H9 (cell line): ENCODE data around the gene TECPR2. TPM values are rescaled to one million over a fixed set of nuclear protein-coding genes. Genes with fewer than 3 reads are reported as not detected.

Experiments
- DNase-seq: peaks from one replicate; pipeline ENCODE4 v3.0.0-alpha.2; 2017
- H2AFZ ChIP-seq: one replicate; pipeline ENCODE4 v1.6.1; 2013; ENCODE audit warnings: mild to moderate bottlenecking, low read length, control low read depth, moderate library complexity
- H2AK5ac ChIP-seq: 2 replicates; pipeline ENCODE4 v1.6.1; 2013; ENCODE audit warnings: low read length, control low read depth, mixed read lengths; ENCODE audit not compliant: insufficient read length
- H2BK120ac ChIP-seq: one replicate; pipeline ENCODE4 v1.6.1; 2013; ENCODE audit warnings: low read depth, mild to moderate bottlenecking, low read length, control low read depth, inconsistent platforms; ENCODE audit not compliant: poor library complexity, severe bottlenecking
- H2BK12ac ChIP-seq: 2 replicates; pipeline ENCODE4 v1.6.1; 2013; ENCODE audit warnings: low read length, control low read depth, mixed read lengths, low read depth; ENCODE audit not compliant: insufficient read length
- H2BK15ac ChIP-seq: 2 replicates; pipeline ENCODE4 v1.6.1; 2013; ENCODE audit warnings: low read depth, low read length, control low read depth
- H2BK20ac ChIP-seq: one replicate; pipeline ENCODE4 v1.6.1; 2013; ENCODE audit warnings: low read depth, mild to moderate bottlenecking, low read length, control low read depth, inconsistent platforms; ENCODE audit not compliant: poor library complexity, severe bottlenecking
- H2BK5ac ChIP-seq: 2 replicates; pipeline ENCODE4 v1.6.1; 2013; ENCODE audit warnings: low read length, control low read depth, mixed read lengths; ENCODE audit not compliant: insufficient read length
- H3K14ac ChIP-seq: 2 replicates; pipeline ENCODE4 v1.6.1; 2013; ENCODE audit warnings: low read length, control low read depth; ENCODE audit not compliant: insufficient read depth
- H3K18ac ChIP-seq: 2 replicates; pipeline ENCODE4 v1.6.1; 2013; ENCODE audit warnings: low read depth, mild to moderate bottlenecking, mixed read lengths, low read length, control low read depth; ENCODE audit not compliant: insufficient read length
- H3K23ac ChIP-seq: 2 replicates; pipeline ENCODE4 v1.6.1; 2013; ENCODE audit warnings: low read length, control low read depth, mixed read lengths, low read depth; ENCODE audit not compliant: insufficient read length
- H3K23me2 ChIP-seq: 2 replicates; pipeline ENCODE4 v1.6.1; 2013; ENCODE audit warnings: low read depth, mild to moderate bottlenecking, mixed read lengths, low read length, control low read depth; ENCODE audit not compliant: insufficient read length, poor library complexity, severe bottlenecking
- H3K27ac ChIP-seq: 2 replicates; pipeline ENCODE4 v1.5.1; 2013; ENCODE audit warnings: low read length, control low read depth, mixed read lengths, low read depth; ENCODE audit not compliant: insufficient read length
- H3K27me3 ChIP-seq: 2 replicates; pipeline ENCODE4 v1.6.1; 2013; ENCODE audit warnings: low read length, control low read depth, inconsistent platforms; ENCODE audit not compliant: insufficient read depth
- H3K4ac ChIP-seq: 2 replicates; pipeline ENCODE4 v1.6.1; 2013; ENCODE audit warnings: low read depth, mild to moderate bottlenecking, control low read depth, inconsistent platforms, low read length, moderate library complexity
- H3K4me1 ChIP-seq: 2 replicates; pipeline ENCODE4 v1.6.1; 2013; ENCODE audit warnings: low read length, control low read depth, inconsistent platforms; ENCODE audit not compliant: insufficient read depth
- H3K4me2 ChIP-seq: 2 replicates; pipeline ENCODE4 v1.6.1; 2013; ENCODE audit warnings: low read length, control low read depth, mixed read lengths; ENCODE audit not compliant: insufficient read length, insufficient read depth
- H3K56ac ChIP-seq: 2 replicates; pipeline ENCODE4 v1.6.1; 2013; ENCODE audit warnings: low read depth, mild to moderate bottlenecking, mixed read lengths, low read length, control low read depth; ENCODE audit not compliant: insufficient read length
- H3K79me1 ChIP-seq: 2 replicates; pipeline ENCODE4 v1.6.1; 2013; ENCODE audit warnings: low read depth, mild to moderate bottlenecking, moderate library complexity, low read length, control low read depth, inconsistent platforms; ENCODE audit not compliant: insufficient read depth, poor library complexity, severe bottlenecking
- H3K79me2 ChIP-seq: 2 replicates; pipeline ENCODE4 v1.6.1; 2013; ENCODE audit warnings: low read length, control low read depth, inconsistent platforms; ENCODE audit not compliant: insufficient read depth
- H3K9ac ChIP-seq: 2 replicates; pipeline ENCODE4 v1.6.1; 2013; ENCODE audit warnings: low read length, control low read depth, mixed read lengths; ENCODE audit not compliant: insufficient read length; ENCODE audit errors: extremely low read depth
- H3K9me3 ChIP-seq: one replicate; pipeline ENCODE4 v1.6.1; 2013; ENCODE audit warnings: low read depth, low read length, inconsistent platforms; ENCODE audit not compliant: control insufficient read depth
- H3T11ph ChIP-seq: one replicate; pipeline ENCODE4 v1.6.1; 2013; ENCODE audit warnings: mild to moderate bottlenecking, low read length, control low read depth, inconsistent platforms
- H4K20me1 ChIP-seq: one replicate; pipeline ENCODE4 v1.6.1; 2013; ENCODE audit not compliant: control insufficient read depth, insufficient read length, insufficient read depth
- H4K5ac ChIP-seq: 2 replicates; pipeline ENCODE4 v1.6.1; 2013; ENCODE audit warnings: low read depth, mild to moderate bottlenecking, mixed read lengths, low read length, control low read depth; ENCODE audit not compliant: insufficient read length
- H4K8ac ChIP-seq: replicated peaks from 2 replicates; pipeline ENCODE4 v1.6.1; 2013; ENCODE audit warnings: low read length, control low read depth, mixed read lengths, low read depth; ENCODE audit not compliant: insufficient read length
- H4K91ac ChIP-seq: 2 replicates; pipeline ENCODE4 v1.6.1; 2013; ENCODE audit warnings: low read depth, mild to moderate bottlenecking, moderate library complexity, mixed read lengths, low read length, control low read depth; ENCODE audit not compliant: insufficient read length
- H3K27ac Mint-ChIP-seq, 3 experiments: 2 replicates in 2 of 3; 3 replicates in 1 of 3; pipeline ENCODE4 v1.8.0; 2020 to 2021; ENCODE audit warnings: mixed read lengths in 3 of 3, mild to moderate bottlenecking in 1 of 3, moderate library complexity in 1 of 3
- H3K27me3 Mint-ChIP-seq: 2 replicates; pipeline ENCODE4 v1.8.0; 2021; ENCODE audit warnings: low read depth, mild to moderate bottlenecking, moderate library complexity, mixed read lengths
- H3K36me3 Mint-ChIP-seq, 3 experiments: 2 replicates in 2 of 3; 3 replicates in 1 of 3; pipeline ENCODE4 v1.8.0; 2020 to 2021; ENCODE audit warnings: low read depth in 3 of 3, mixed read lengths in 3 of 3; ENCODE audit not compliant: insufficient read depth in 1 of 3
- H3K4me1 Mint-ChIP-seq, 2 experiments: 2 replicates each; pipeline ENCODE4 v1.8.0; 2020; ENCODE audit warnings: mixed read lengths in 2 of 2
- H3K4me3 Mint-ChIP-seq, 2 experiments: 2 replicates in 1 of 2; 3 replicates in 1 of 2; pipeline ENCODE4 v1.8.0; 2020 to 2021; ENCODE audit warnings: mild to moderate bottlenecking in 2 of 2, mixed read lengths in 2 of 2, moderate library complexity in 1 of 2
- H3K9me3 Mint-ChIP-seq, 2 experiments: 2 replicates in 1 of 2; 3 replicates in 1 of 2; pipeline ENCODE4 v1.8.0; 2020; ENCODE audit warnings: mild to moderate bottlenecking in 2 of 2, mixed read lengths in 2 of 2, moderate library complexity in 1 of 2
- CTCF ChIP-seq: fragments of 200-600 bp; sonication (generic); conservative IDR thresholded peaks from 3 replicates; pipeline ENCODE4 v1.8.0; 2021; ENCODE audit warnings: antibody characterized with exemption, mild to moderate bottlenecking
- WGBS: extraction: QIAGEN DNeasy Blood & Tissue Kit; methylation state at CpG from one replicate; pipeline ENCODE4 v1.1.7; 2013; ENCODE audit warnings: missing lambda C conversion rate, low lambda C conversion rate, mixed read lengths; ENCODE audit not compliant: insufficient read length; ENCODE audit errors: extremely low coverage; 5-methylcytosine and 5-hydroxymethylcytosine counted together
- total RNA-seq: library from RNA; stranded (reverse); gene quantifications from 2 replicates; pipeline ENCODE4 v1.2.1, GENCODE V29; 2021

Gene TECPR2
- total RNA-seq, 1 experiment from 2014 or later, result 15.4 TPM

DNA sequence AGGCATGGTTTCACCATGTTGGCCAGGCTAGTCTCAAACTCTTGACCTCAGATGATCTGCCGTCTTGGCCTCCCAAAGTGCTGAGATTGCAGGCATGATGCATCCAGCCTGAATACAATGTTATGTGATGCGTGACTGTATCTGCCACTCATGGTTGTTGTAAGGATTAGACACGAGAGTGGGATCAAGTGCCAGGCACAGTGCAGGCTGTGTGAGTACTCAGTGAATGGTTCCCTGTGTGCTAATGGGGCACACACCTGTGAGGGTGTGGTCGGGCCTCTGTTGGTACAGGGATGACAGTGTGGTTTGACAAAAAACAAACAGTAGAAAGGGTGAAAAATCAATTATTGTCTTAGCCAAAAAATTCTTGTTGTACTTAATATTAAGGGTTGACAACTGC lies 61.8 kb downstream of the TECPR2 start:
- no peaks in the 10 kb centered on the region for H3K79me2 ChIP-seq
- no peak overlapping the region for H3K4ac ChIP-seq
- H3K9me3 Mint-ChIP-seq, result no peaks in the 10 kb centered on the region
- no peaks in the 10 kb centered on the region for H3K9me3 ChIP-seq
- no peak overlapping the region for H2BK20ac ChIP-seq
- H3K4me2 ChIP-seq, result no peak overlapping the region
- no peak overlapping the region for H3K23ac ChIP-seq
- H4K8ac ChIP-seq, result no peak overlapping the region
- H3K4me1 ChIP-seq, result no peaks in the 10 kb centered on the region
- H2AFZ ChIP-seq, result no peak overlapping the region
- H2AK5ac ChIP-seq, result no peak overlapping the region
- peak overlapping the region; percentile 51 for H3K18ac ChIP-seq
- DNase-seq, result no peak
- no CpG with 5 or more reads among the region's 4 CpGs for WGBS
- no peak overlapping the region for H4K5ac ChIP-seq
- H3K4me3 Mint-ChIP-seq, result no peak overlapping the region
- no peak overlapping the region for H3K14ac ChIP-seq
- H3K56ac ChIP-seq, result no peak overlapping the region
- no peak overlapping the region for H3K27ac ChIP-seq
- no peak overlapping the region for H3K9ac ChIP-seq
- no peak overlapping the region for H2BK15ac ChIP-seq
- no peak overlapping the region for H2BK120ac ChIP-seq
- H3K27me3 ChIP-seq, result no peaks in the 10 kb centered on the region
- no peaks in the 10 kb centered on the region for H3K79me1 ChIP-seq
- no peaks in the 10 kb centered on the region for H4K20me1 ChIP-seq
- H3K27ac Mint-ChIP-seq, result 0 out of 7 replicates have a peak overlapping the region, but pooled peaks of 1 of the 3 experiments have one; percentile 52
- H3K23me2 ChIP-seq, result no peaks in the 10 kb centered on the region
- no peaks in the 10 kb centered on the region for H3K27me3 Mint-ChIP-seq
- no peak overlapping the region for H2BK5ac ChIP-seq
- H3K4me1 Mint-ChIP-seq, result peaks cover 0 to 4% of the 10 kb centered on the region in 2 experiments; a peak in 1 of 4 replicates
- TF ChIP-seq CTCF, result no peak
- no peak overlapping the region for H2BK12ac ChIP-seq
- no peak overlapping the region for H4K91ac ChIP-seq
- H3K36me3 Mint-ChIP-seq, result peaks cover 13 to 32% (median 17%) of the 10 kb centered on the region in 3 experiments
- no peak overlapping the region for H3T11ph ChIP-seq
